Measurements from ENCODE around the gene OR10G4.

Gene OR10G4

GRCh38 chr11:124052966-124053365, 40.2 kb downstream of the OR10G4 start:
- CTCF ChIA-PET = interaction anchor here (1.5 kb wide), 1 partner anchor 17 kb away, joined by 6 read pairs; no protein-coding TSS in a partner anchor

More at GRCh38 chr11:124052966-124053365, 40.2 kb downstream of the OR10G4 start:
- POLR2A ChIA-PET = no interaction called here
- TF ChIP-seq, protein P1, sequence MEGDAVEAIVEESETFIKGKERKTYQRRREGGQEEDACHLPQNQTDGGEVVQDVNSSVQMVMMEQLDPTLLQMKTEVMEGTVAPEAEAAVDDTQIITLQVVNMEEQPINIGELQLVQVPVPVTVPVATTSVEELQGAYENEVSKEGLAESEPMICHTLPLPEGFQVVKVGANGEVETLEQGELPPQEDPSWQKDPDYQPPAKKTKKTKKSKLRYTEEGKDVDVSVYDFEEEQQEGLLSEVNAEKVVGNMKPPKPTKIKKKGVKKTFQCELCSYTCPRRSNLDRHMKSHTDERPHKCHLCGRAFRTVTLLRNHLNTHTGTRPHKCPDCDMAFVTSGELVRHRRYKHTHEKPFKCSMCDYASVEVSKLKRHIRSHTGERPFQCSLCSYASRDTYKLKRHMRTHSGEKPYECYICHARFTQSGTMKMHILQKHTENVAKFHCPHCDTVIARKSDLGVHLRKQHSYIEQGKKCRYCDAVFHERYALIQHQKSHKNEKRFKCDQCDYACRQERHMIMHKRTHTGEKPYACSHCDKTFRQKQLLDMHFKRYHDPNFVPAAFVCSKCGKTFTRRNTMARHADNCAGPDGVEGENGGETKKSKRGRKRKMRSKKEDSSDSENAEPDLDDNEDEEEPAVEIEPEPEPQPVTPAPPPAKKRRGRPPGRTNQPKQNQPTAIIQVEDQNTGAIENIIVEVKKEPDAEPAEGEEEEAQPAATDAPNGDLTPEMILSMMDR (IDR thresholded peaks at IDR 0.05; ENCODE audit: control extremely low read depth, extremely low read depth, low read depth, missing control alignments) = no peak
- DNase-seq (ENCODE audit: extremely low spot score) = no peak

Data from GM10248 (cell line).